Measurements from ENCODE around the gene ARHGAP28.

ARHGAP28 gene

DNA sequence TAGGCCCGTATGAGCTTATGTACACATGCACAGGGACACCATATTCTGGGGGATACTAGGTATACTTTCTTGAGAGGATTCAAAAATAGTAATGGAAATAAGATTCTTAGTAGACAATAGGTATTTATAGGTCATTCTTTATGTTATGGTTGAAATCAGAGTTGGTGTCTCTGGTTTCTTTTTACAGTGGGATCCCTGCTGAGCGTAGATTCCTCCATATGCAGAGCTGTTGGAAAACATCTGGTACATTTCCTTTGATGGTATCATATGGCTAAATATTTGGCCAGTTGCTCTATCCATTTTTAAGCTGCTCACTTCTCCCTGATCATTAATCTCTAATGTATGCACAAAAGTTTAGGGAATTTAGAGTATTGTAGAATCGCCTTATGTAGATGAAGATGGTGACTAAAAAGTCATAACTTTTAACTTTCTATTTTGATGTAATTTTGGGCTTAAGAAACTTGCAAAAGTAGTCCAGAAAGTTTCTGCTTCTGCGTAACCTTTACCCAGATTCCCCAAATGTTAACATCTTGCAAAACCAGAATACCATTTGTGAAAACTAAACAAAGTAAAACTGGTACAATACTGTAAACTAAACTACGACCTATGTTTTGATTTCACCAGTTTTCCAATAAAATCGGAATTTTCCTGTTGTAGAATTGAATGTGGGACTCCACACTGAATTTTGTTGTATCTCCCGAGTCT, 5.4 kb downstream of the ARHGAP28 start:
- no peak for DNase-seq

DNA sequence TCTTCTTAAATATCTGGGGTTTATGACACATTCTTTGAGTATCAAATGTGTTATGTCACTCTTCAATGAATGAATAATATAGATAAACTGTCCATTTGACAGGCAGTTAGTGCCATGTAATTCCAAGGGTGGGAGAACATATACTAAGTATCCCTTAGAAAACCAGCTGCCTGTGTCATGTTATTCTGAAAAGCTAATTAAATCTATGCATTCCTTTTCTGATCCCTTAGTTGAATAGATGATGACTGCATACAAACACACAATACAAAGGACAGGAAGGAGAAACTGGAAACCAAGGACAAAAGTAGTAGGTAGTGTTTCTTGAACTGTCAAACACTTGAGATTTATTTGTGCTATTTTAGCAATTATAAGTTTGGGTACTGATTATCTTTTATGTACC, 8.3 kb downstream of the ARHGAP28 start:
- no peak for DNase-seq

GRCh38 chr18:6738622-6739021, 9.1 kb downstream of the ARHGAP28 start:
- DNase-seq, result no peak

DNA sequence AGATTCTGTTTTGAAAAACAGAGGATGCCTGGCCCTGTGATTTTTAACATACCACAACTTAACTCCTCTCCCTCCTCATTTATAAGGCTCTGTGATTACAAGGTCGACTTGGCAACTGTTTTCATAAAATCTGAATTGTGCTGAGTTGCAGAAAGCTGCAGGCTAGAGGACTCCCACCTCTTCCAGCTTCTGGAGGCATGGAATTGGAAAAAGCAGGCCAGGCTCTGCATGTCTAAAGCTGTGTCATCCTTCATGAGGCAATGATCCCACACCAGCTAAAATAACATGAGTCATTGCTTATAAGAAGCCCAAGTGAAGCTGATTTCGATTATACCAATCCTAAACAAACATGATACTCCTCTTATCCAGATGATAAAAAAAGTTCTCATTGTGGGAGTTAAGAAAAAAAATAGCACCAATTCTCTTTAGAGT, 11.7 kb downstream of the ARHGAP28 start:
- DNase-seq, result peak; percentile 98

- DNase-seq, result no peak
Observed at GRCh38 chr18:6741786-6742185, 12.3 kb downstream of the ARHGAP28 start.

- no peak for DNase-seq
Observed at GRCh38 chr18:6743999-6744398, 14.5 kb downstream of the ARHGAP28 start.

- no peak for DNase-seq
Observed at GRCh38 chr18:6744816-6745455, 15.4 kb downstream of the ARHGAP28 start.

GRCh38 chr18:6745504-6746031, 16.1 kb downstream of the ARHGAP28 start:
- no peak for DNase-seq

DNA sequence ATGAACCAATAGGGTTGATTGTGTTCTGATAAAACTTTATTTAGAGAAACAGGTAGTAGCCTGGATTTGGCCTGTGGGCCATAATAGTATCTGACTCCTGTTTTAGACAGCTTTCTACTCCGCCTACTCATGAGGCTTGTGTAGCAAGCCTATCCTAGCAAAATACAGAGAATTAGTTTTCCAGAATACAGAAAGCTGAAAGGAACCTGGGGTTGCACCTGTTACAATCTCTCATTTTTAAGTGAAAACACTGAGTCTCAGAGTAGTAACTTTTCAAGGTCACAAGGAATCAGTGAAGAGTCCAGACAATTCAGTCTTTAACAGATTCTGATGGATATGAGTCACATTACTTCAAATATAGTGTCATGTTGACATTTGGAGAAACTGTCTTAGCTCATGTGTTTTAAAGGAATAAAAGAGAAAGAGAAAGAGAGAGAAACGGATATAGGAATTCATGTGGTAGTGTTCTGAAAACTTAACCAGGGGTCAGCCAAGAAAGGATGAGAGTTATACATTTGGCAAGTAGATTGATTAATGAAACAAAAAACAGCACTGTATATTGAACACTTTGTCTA, 17.0 kb downstream of the ARHGAP28 start:
- no peak for DNase-seq

DNA sequence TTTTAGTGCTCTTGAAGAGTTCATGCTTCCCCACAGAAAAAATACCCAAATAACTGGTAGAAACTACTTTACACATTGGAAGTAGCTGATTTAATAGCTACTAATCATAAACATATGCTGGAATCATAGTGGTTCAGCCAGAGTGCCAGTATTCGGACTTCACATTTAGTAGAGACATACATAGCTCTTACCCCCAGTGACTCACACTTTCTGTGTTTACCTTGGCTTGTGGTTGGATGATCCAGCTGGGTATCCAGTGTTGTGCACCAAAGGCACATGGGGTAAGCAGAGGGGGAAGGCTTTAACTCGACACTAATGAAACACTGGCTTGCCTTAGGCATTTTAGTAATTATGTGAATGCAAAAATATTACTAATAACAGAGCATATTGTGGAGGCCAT, 18.1 kb downstream of the ARHGAP28 start:
- peak; percentile 58 for DNase-seq

DNA sequence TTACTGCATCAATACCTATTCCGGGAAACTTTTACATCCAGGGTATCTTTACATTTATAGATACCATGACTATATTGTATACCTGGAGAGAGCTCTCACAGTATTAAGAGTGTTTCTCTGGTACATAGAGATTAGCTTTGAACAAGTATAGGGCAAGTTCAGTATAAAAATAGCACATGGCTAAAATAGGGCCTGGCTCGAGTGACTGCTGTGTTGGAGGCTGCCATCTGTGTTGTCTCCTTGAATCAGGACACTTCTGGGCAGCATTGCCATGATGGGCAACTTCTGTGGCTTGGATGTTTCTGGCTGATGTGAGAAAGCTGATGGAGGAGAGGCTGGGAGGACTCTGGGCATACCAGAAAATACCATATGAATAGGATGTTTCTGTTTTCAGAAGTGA, 18.7 kb downstream of the ARHGAP28 start:
- no peak for DNase-seq

GRCh38 chr18:6750411-6750810, 20.9 kb downstream of the ARHGAP28 start:
- no peak for DNase-seq

DNA sequence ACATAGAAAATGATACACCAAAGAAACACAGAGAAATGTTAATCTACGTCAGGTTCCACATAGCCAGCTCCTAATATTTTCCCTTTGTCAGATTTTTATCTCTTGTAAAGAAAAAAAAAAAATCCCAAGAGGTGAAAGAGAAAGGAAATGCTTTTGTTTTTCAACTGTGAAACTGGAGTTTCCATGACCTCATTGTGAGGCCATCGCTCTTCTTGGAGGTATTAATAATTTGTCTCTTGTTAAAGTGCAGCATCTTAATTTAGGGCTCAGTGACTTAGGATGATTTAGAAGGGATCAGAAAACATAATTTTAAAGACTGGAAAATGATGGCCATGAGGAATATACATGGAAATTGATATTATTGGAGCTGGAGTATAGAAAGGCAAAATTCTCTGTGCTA, 21.7 kb downstream of the ARHGAP28 start:
- no peak for DNase-seq

- no peak for DNase-seq
Observed at GRCh38 chr18:6752202-6752860, 22.8 kb downstream of the ARHGAP28 start.

DNA sequence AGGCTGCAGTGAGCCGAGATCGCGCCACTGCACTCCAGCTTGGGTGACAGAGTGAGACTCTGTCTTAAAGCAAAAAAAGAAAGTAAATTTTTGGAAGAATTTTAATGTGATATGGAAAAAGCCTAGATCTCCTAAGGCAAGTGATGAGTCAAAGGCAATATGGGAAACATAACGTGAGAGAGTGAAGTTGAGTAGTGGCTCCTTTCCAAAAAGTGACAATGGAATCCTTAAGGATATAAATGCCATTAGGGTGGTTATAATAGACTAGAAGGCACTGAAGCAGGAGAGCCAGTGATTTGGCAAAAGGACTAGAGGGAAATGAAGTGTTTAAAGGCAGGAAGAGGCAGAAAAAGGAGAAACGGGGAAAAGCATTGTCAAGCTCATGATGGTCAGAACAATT, 25.6 kb downstream of the ARHGAP28 start:
- no peak for DNase-seq

- no peak for DNase-seq
Observed at GRCh38 chr18:6757931-6758330, 28.4 kb downstream of the ARHGAP28 start.

DNA sequence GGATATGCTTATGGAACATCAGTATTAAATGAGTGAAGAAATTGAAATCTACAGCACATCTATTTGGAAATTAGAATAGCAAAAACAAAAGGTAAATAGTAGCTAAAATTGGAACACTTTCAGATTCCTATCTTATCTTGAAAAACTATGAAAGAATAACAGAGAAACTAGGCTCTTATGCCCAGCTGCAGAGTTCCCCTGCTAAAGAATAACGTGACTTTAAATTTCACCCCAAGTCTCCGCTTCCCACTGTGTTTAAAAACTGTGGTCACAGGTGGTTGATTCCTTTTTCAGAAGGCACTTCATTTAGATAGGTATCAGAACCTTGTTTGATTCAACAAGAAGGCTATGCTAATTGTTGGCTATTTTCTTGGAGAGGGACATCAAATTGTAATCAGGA, 30.1 kb downstream of the ARHGAP28 start:
- DNase-seq, result no peak

DNA sequence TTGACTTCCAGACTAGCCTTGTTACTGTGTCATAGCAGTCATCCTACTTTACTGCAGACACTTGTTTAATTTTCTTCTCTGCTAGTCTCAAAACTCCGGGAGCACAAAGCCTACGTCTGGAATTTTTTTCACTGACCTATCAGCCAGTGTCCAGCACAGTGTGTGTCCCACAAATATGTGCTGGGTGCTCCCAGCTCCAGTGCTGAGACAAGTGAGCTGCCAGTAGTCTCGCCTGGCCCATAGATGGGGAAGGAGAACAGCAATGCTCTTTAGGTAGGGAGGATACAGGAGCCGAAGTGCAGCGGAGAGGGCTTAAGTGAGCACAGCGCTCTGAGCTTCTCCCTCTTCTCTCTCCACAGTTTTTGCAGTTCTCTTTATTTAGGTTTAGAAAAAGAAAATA, 34.0 kb downstream of the ARHGAP28 start:
- DNase-seq, result no peak

- DNase-seq, result no peak
Observed at GRCh38 chr18:6764382-6764781, 34.9 kb downstream of the ARHGAP28 start.

DNA sequence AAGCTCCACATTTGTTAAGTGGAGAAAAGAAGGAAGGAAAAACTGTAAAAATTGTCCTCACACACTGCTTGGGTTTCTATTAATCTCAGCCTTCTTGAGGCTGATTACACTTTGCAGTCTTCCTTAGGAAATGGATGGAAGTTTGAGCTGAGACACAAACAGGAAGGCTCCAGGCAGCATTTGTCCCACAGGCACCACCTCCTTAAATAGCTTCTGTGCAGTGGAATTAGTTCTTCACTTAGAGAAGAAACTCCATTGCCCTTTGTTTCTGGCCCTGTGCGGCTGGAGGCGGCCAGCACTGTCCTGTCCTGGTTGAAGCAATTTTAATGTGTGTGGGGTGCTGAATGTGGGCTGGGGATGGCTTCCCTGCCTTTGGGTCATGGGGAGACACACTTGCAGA, 44.3 kb downstream of the ARHGAP28 start:
- no peak for DNase-seq

DNA sequence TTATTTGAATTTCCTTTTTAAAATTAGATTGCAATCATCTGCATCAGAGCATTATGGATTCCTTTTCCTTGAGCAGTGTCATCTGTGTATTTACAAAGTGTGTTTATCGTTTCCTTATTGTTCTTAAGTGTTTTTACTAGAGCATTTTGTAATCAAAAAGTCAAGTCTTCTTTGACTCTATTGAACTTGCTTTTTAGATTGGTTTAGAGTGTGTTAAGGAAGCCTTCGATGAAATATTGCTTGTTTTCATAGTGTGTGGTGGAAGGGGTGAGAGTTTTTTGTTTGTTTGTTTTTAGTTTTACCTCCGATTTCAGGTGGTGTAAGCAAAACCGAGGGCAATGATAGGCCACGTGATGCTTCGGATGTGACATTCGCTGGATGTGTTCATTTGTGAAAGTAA, 45.7 kb downstream of the ARHGAP28 start:
- no peak for DNase-seq

- no peak for DNase-seq
Observed at GRCh38 chr18:6775702-6776101, 46.2 kb downstream of the ARHGAP28 start.

- no peak for DNase-seq
Observed at GRCh38 chr18:6776188-6776587, 46.7 kb downstream of the ARHGAP28 start.

DNA sequence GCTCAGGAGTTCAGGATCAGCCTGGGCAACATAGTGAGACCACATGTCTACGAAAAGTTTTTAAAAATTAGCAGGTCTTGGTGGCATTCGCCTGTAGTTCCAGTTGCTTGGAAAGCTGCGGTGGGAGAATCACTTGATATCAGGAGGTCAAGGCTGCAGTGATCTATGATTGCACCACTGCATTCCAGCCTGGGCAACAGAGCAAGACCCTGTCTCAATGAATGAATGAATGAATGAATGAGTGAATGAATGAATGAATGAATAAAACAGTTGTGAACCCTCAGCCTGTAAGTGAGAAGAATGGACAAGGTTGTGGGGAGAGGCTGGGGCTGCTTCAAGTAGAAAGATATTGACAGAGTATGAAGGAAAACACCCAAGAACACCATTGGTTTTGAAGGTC, 48.0 kb downstream of the ARHGAP28 start:
- no peak for DNase-seq

All from NCI-H226 (cell line).